Activated T-cell treated with anti-CD3 and anti-CD28 coated beads for 4 hours (primary cell): ENCODE data around the gene ITGA3.

Experiments
- DNase-seq: peaks from one replicate; pipeline ENCODE4 v3.0.0-alpha.2; 2020

The ITGA3 gene

GRCh38 chr17:50133028-50133768 lies 77.3 kb downstream of the ITGA3 start:
- DNase-seq, result no peak

DNA sequence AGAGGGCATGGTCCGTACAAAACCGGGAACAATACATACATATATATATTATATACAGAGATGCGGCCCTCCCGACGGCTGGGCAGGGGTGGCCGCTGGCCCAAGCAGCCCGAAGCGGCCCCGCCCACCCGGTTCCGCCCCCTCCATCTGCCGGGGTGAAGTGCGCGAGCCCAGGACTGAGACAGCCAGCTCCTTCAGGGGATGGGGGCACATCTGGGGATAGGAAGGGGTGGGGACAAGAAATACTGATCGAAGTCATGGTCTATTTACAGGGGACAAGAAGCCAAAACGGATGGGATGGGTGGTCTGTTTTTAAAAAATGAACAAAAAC lies 77.8 kb downstream of the ITGA3 start:
- no peak for DNase-seq

GRCh38 chr17:50134206-50135110 lies 78.5 kb downstream of the ITGA3 start:
- no peak for DNase-seq

- DNase-seq, result no peak
Observed at GRCh38 chr17:50135316-50136095, 79.6 kb downstream of the ITGA3 start.

DNA sequence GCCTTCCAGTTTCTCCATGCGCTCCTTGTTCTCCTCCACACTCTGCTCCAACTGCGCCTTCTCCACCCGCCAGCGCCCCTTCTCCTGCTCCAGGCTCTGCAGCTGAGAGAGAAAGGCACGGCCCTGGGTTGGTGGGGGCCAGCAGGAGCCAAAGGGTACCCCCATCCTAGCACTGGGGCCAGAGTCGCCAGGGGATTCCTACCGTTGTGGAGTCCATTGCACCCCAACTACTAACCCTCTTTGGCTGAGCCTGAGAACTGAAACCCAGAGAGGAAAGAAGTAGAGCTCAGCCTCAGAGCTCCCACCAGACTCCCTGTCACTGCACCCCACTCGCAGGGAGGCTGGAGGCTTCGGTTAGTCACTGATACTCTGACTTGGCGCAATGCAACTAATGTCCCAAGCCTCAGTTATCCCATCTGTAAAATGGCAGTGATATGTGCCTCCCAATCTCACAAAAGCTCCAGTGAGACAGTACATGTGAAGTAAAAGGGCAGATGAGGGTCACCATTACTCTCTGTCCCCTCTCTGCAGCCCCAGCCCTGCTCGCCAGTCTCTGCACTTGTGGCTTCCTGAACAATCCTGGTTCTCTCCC lies 80.3 kb downstream of the ITGA3 start:
- no peak for DNase-seq

GRCh38 chr17:50137042-50137441 lies 81.1 kb downstream of the ITGA3 start:
- no peak for DNase-seq

GRCh38 chr17:50139185-50139783 lies 83.4 kb downstream of the ITGA3 start:
- DNase-seq, result no peak
